Measurements from ENCODE around the gene CACNG8.
"Not testable (repeated sequence)": the region's sequence is repeated elsewhere in the genome, so short reads cannot be mapped to it uniquely, and the experiment has no call there.

CACNG8 gene

GRCh38 chr19:53994811-53995210, 32.1 kb downstream of the CACNG8 start:
- DNase-seq: no peak

- no peak for DNase-seq
Observed at GRCh38 chr19:53998223-53998622, 35.5 kb downstream of the CACNG8 start.

- no peak for DNase-seq
Observed at GRCh38 chr19:53999694-54000093, 37.0 kb downstream of the CACNG8 start.

GRCh38 chr19:54001496-54001895, 38.8 kb downstream of the CACNG8 start:
- DNase-seq: no peak

- no peak for DNase-seq
Observed at GRCh38 chr19:54002495-54003315, 40.0 kb downstream of the CACNG8 start.

- DNase-seq: no peak
Observed at GRCh38 chr19:54009440-54009839, 46.7 kb downstream of the CACNG8 start.

GRCh38 chr19:54010474-54010873, 47.7 kb downstream of the CACNG8 start:
- no peak for DNase-seq

GRCh38 chr19:54011507-54012211, 48.9 kb downstream of the CACNG8 start:
- DNase-seq: no peak

GRCh38 chr19:54013866-54014265, 51.1 kb downstream of the CACNG8 start:
- no peak for DNase-seq

- DNase-seq: no peak
Observed at GRCh38 chr19:54014920-54015560, 52.3 kb downstream of the CACNG8 start.

- DNase-seq: no peak
Observed at GRCh38 chr19:54017261-54017660, 54.5 kb downstream of the CACNG8 start.

- DNase-seq: no peak
Observed at GRCh38 chr19:54021363-54021762, 58.6 kb downstream of the CACNG8 start.

- no peak for DNase-seq
Observed at GRCh38 chr19:54021932-54022331, 59.2 kb downstream of the CACNG8 start.

GRCh38 chr19:54023191-54023590, 60.5 kb downstream of the CACNG8 start:
- no peak for DNase-seq

- no peak for DNase-seq
Observed at GRCh38 chr19:54024660-54025059, 61.9 kb downstream of the CACNG8 start.

GRCh38 chr19:54026656-54027055, 63.9 kb downstream of the CACNG8 start:
- DNase-seq: no peak

- no peak for DNase-seq
Observed at GRCh38 chr19:54029301-54029700, 66.6 kb downstream of the CACNG8 start.

- peak; percentile 72 for DNase-seq
Observed at GRCh38 chr19:54029930-54030490, 67.3 kb downstream of the CACNG8 start.

GRCh38 chr19:54030895-54031586, 68.3 kb downstream of the CACNG8 start:
- DNase-seq: no peak

- no peak for DNase-seq
Observed at GRCh38 chr19:54035215-54036178, 72.8 kb downstream of the CACNG8 start.

GRCh38 chr19:54036542-54036941, 73.8 kb downstream of the CACNG8 start:
- not testable (repeated sequence) for DNase-seq
